OCI-LY1 (cell line): ENCODE results near the gene FUT8.

Source experiments
- H2AFZ ChIP-seq: fragments of 200-600 bp; sonication (generic), shearing (Covaris generic); 2 replicates; pipeline ENCODE4 v1.6.0; 2014; ENCODE audit warnings: antibody characterized with exemption, mild to moderate bottlenecking, low read length
- H3F3A ChIP-seq: fragments of 200-600 bp; sonication (generic), shearing (Covaris generic); 2 replicates; pipeline ENCODE4 v1.6.0; 2014; ENCODE audit warnings: mild to moderate bottlenecking, antibody characterized with exemption, low read length, moderate library complexity; ENCODE audit not compliant: insufficient read depth
- H3K27ac ChIP-seq: fragments of 200-600 bp; sonication (generic); 2 replicates; pipeline ENCODE4 v1.5.1; 2014; ENCODE audit warnings: low read length, mixed run types, mild to moderate bottlenecking, low read depth; ENCODE audit not compliant: poor library complexity, severe bottlenecking
- H3K27me3 ChIP-seq: fragments of 200-600 bp; sonication (generic); 2 replicates; pipeline ENCODE4 v1.6.0; 2014; ENCODE audit warnings: antibody characterized with exemption, mild to moderate bottlenecking, low read length, moderate library complexity; ENCODE audit not compliant: insufficient read depth
- H3K36me3 ChIP-seq: fragments of 200-600 bp; sonication (generic); 2 replicates; pipeline ENCODE4 v1.6.1; 2014; ENCODE audit warnings: mild to moderate bottlenecking, antibody characterized with exemption, low read length, moderate library complexity, mixed read lengths; ENCODE audit not compliant: insufficient read depth
- H3K4me1 ChIP-seq: fragments of 200-600 bp; sonication (generic); 2 replicates; pipeline ENCODE4 v1.5.1; 2014; ENCODE audit warnings: mild to moderate bottlenecking, low read length, moderate library complexity; ENCODE audit not compliant: insufficient read depth, severe bottlenecking
- H3K4me2 ChIP-seq: fragments of 200-600 bp; sonication (generic), shearing (Covaris generic); 2 replicates; pipeline ENCODE4 v1.6.1; 2014; ENCODE audit warnings: low read length
- H3K4me3 ChIP-seq: fragments of 200-600 bp; sonication (generic); 2 replicates; pipeline ENCODE4 v1.5.1; 2014; ENCODE audit warnings: low read length, low read depth, mild to moderate bottlenecking, mixed read lengths; ENCODE audit not compliant: poor library complexity, severe bottlenecking
- H3K79me2 ChIP-seq: fragments of 200-600 bp; shearing (Covaris generic); 2 replicates; pipeline ENCODE4 v1.6.1; 2016; ENCODE audit warnings: mixed run types, low read length, mixed read lengths; ENCODE audit not compliant: insufficient read depth
- H3K9ac ChIP-seq: fragments of 200-600 bp; sonication (generic), shearing (Covaris generic); 2 replicates; pipeline ENCODE4 v1.6.1; 2014; ENCODE audit warnings: mild to moderate bottlenecking, low read length, mixed read lengths
- H3K9me2 ChIP-seq: fragments of 200-600 bp; sonication (generic), shearing (Covaris generic); 2 replicates; pipeline ENCODE4 v1.6.1; 2014; ENCODE audit warnings: low read depth, mild to moderate bottlenecking, low read length, mixed read lengths
- H3K9me3 ChIP-seq: fragments of 200-600 bp; shearing (Covaris generic); 2 replicates; pipeline ENCODE4 v1.6.1; 2014; ENCODE audit warnings: low read length, mixed read lengths
- H4K20me1 ChIP-seq: fragments of 200-600 bp; sonication (generic), shearing (Covaris generic); 2 replicates; pipeline ENCODE4 v1.6.0; 2016; ENCODE audit warnings: mild to moderate bottlenecking, low read length; ENCODE audit not compliant: insufficient read depth
- EZH2 ChIP-seq: fragments of 200-600 bp; sonication (generic), shearing (Covaris generic); IDR thresholded peaks from 2 replicates; pipeline ENCODE4 v1.8.0; 2017; ENCODE audit warnings: borderline replicate concordance, mixed run types, mild to moderate bottlenecking, antibody characterized with exemption, low read length, moderate library complexity, mixed read lengths
- TF ChIP-seq, protein P1 (sequence below): fragments of 200-600 bp; sonication (generic), shearing (Covaris generic); IDR thresholded peaks from 2 replicates; pipeline ENCODE4 v1.5.1; 2017; ENCODE audit warnings: mild to moderate bottlenecking, antibody characterized with exemption, low read length, moderate library complexity, mixed read lengths

The FUT8 gene

DNA sequence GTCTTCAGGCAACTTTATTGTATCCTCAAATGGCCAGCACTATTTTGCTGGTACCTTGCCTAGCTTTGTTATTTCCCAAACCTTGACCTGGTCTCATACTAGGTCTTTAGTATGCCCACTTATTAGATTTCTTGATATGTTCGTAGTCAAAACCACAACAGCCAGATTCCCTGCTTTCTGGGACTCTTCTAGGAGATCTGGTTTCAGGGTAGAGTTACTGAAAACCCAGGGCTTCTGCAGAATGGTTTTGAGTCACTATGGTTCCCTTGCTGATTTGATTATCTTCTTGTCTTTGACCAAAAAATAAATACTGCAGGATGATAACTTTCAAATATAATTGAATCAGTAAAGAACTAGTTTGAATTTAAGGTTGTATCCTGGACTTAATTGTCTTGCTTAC, 211.2 kb downstream of the FUT8 start:
- Histone ChIP-seq H3K4me2 (no peak overlapping the region), H3F3A (no peaks in the 10 kb centered on the region), H2AFZ (no peak overlapping the region), H3K4me1 (no peaks in the 10 kb centered on the region), H3K27ac (no peak overlapping the region), H3K27me3 (no peaks in the 10 kb centered on the region), H3K36me3 (peaks cover 13% of the 10 kb centered on the region; the same call in 1 of the 2 replicates), H3K79me2 (no peaks in the 10 kb centered on the region), H4K20me1 (no peaks in the 10 kb centered on the region), H3K9ac (no peak overlapping the region), H3K9me3 (no peaks in the 10 kb centered on the region), H3K4me3 (no peak overlapping the region), H3K9me2 (no peaks in the 10 kb centered on the region)
- TF ChIP-seq EZH2 = no peak
- TF ChIP-seq, protein P1, sequence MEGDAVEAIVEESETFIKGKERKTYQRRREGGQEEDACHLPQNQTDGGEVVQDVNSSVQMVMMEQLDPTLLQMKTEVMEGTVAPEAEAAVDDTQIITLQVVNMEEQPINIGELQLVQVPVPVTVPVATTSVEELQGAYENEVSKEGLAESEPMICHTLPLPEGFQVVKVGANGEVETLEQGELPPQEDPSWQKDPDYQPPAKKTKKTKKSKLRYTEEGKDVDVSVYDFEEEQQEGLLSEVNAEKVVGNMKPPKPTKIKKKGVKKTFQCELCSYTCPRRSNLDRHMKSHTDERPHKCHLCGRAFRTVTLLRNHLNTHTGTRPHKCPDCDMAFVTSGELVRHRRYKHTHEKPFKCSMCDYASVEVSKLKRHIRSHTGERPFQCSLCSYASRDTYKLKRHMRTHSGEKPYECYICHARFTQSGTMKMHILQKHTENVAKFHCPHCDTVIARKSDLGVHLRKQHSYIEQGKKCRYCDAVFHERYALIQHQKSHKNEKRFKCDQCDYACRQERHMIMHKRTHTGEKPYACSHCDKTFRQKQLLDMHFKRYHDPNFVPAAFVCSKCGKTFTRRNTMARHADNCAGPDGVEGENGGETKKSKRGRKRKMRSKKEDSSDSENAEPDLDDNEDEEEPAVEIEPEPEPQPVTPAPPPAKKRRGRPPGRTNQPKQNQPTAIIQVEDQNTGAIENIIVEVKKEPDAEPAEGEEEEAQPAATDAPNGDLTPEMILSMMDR = no peak

DNA sequence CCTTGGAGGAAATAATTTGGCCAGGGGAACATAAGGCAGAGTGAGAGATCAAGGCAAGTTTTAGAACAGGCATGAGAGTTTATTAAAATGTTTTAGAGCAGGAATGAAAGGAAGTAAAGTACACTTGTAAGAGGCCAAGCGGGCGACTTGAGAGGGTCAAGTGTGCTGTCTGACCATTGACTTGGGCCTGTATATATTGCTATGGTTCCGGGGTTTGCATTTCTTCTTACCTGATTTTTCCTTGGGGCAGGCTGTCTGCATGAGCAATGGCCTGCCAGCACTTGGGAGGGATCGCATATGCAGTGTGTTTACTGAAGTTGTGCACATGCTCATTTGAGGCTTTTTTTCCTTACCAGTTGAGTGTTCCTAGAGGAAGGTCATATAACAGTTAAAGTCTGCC, 214.8 kb downstream of the FUT8 start:
- H3K27ac ChIP-seq = no peak overlapping the region
- no peak overlapping the region for H3K4me3 ChIP-seq
- H3K9me2 ChIP-seq = no peaks in the 10 kb centered on the region
- H3K9me3 ChIP-seq = no peaks in the 10 kb centered on the region
- no peak overlapping the region for H3K4me2 ChIP-seq
- TF ChIP-seq, protein P1 = no peak
- no peak for TF ChIP-seq EZH2
- no peaks in the 10 kb centered on the region for H3K4me1 ChIP-seq
- H3K27me3 ChIP-seq = no peaks in the 10 kb centered on the region
- H3K79me2 ChIP-seq = no peaks in the 10 kb centered on the region
- no peaks in the 10 kb centered on the region for H3F3A ChIP-seq
- no peaks in the 10 kb centered on the region for H4K20me1 ChIP-seq
- no peak overlapping the region for H3K9ac ChIP-seq
- peaks cover 45% of the 10 kb centered on the region for H3K36me3 ChIP-seq
- no peak overlapping the region for H2AFZ ChIP-seq

DNA sequence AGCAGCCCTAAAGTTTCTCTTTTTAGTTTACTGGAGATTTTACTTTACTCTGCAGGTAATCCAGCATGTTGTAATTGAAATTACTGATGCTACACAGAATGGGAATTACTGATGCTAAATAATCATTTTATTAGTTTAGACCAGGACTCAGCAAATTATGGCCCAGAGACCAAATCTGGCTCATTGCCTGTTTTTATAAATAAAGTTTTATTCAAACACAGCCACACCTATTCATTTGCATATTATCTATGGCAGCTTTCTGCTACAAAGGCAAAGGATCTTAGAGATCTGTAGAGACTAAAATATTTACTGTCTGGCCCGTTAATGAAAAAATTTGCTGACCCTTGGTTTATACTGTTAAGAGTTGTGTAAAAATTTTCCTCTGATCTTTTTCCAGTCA, 216.1 kb downstream of the FUT8 start:
- Histone ChIP-seq H3K9me2 (no peaks in the 10 kb centered on the region), H4K20me1 (no peaks in the 10 kb centered on the region), H3K27me3 (no peaks in the 10 kb centered on the region), H3K4me3 (no peak overlapping the region), H3F3A (no peaks in the 10 kb centered on the region), H3K9ac (no peak overlapping the region), H3K4me2 (no peak overlapping the region), H3K27ac (no peak overlapping the region), H3K36me3 (peaks cover 47% of the 10 kb centered on the region), H3K9me3 (no peaks in the 10 kb centered on the region), H3K4me1 (no peaks in the 10 kb centered on the region), H3K79me2 (no peaks in the 10 kb centered on the region), H2AFZ (no peak overlapping the region)
- no peak for TF ChIP-seq EZH2
- TF ChIP-seq, protein P1 = no peak
